ENCODE measurements around the gene SEMA4F.

DNA sequence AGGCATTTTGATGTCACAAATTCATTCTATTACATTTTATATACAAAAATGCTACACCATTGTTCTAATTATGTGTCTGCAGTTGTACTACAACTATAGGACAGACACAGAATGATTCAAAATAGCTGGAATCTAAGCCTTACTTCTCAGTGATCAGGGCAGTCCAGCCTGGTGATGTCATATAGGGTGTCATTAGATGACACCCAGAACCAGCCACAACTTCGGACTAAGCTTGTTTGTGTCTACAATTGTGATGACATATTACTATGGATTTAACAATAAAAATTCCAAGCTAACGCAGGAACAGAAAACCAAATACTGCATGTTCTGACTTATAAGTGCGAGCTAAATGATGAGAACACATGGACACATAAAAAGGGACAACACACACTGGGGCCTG is 36.9 kb upstream of the SEMA4F start:
- TF ChIP-seq, protein P1, sequence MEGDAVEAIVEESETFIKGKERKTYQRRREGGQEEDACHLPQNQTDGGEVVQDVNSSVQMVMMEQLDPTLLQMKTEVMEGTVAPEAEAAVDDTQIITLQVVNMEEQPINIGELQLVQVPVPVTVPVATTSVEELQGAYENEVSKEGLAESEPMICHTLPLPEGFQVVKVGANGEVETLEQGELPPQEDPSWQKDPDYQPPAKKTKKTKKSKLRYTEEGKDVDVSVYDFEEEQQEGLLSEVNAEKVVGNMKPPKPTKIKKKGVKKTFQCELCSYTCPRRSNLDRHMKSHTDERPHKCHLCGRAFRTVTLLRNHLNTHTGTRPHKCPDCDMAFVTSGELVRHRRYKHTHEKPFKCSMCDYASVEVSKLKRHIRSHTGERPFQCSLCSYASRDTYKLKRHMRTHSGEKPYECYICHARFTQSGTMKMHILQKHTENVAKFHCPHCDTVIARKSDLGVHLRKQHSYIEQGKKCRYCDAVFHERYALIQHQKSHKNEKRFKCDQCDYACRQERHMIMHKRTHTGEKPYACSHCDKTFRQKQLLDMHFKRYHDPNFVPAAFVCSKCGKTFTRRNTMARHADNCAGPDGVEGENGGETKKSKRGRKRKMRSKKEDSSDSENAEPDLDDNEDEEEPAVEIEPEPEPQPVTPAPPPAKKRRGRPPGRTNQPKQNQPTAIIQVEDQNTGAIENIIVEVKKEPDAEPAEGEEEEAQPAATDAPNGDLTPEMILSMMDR (optimal IDR thresholded peaks at IDR 0.05 in 1 of 3, IDR thresholded peaks at IDR 0.05 in 1 of 3, conservative IDR thresholded peaks at IDR 0.05 in 1 of 3; ENCODE audit: extremely low read depth in 1 of 3, insufficient read depth in 2 of 3, low read length in 3 of 3) = no peak
- TF ChIP-seq EZH2 (IDR thresholded peaks at IDR 0.05; ENCODE audit: low read length) = no peak

Measured in keratinocyte (primary cell).